OCI-LY7 (cell line): ENCODE results near the gene SLC30A1. TPM values are rescaled to one million over a fixed set of nuclear protein-coding genes. Genes with fewer than 3 reads are reported as not detected.

Source experiments
- BruUV-seq: library from RNA; stranded (reverse); fragments of 400-500 nt; replicated peaks from 2 replicates; lab custom pipeline; 2021; lab: Mats Ljungman, UMichigan
- CTCF ChIA-PET: fragments of 300-600 bp; sonication (Branson Sonifier 250); formaldehyde crosslinking; loops from one replicate; lab custom pipeline; 2022; ENCODE audit warnings: antibody characterized with exemption; ENCODE audit not compliant: unreplicated experiment; lab: Charles Lee
- POLR2A ChIA-PET: fragments of 300-600 bp; sonication (Branson Sonifier 250); formaldehyde crosslinking; loops from one replicate; lab custom pipeline; 2022; ENCODE audit warnings: antibody characterized with exemption; lab: Charles Lee
- DNase-seq: peaks from one replicate; pipeline ENCODE4 v3.0.0-alpha.2; 2015; ENCODE audit warnings: low spot score
- H2AFZ ChIP-seq: fragments of 200-600 bp; sonication (generic), shearing (Covaris generic); 2 replicates; pipeline ENCODE4 v1.6.1; 2014; ENCODE audit warnings: mild to moderate bottlenecking, antibody characterized with exemption, low read length, moderate library complexity
- H3K27ac ChIP-seq: fragments of 200-600 bp; sonication (generic); 2 replicates; pipeline ENCODE4 v1.5.1; 2014; ENCODE audit warnings: mixed run types, low read depth, mild to moderate bottlenecking, moderate library complexity, low read length, inconsistent platforms; ENCODE audit not compliant: poor library complexity, severe bottlenecking
- H3K36me3 ChIP-seq: fragments of 200-600 bp; sonication (generic); 2 replicates; pipeline ENCODE4 v1.6.1; 2014; ENCODE audit warnings: mild to moderate bottlenecking, antibody characterized with exemption, low read length, moderate library complexity, mixed read lengths; ENCODE audit not compliant: insufficient read depth
- H3K4me1 ChIP-seq: fragments of 200-600 bp; sonication (generic); 2 replicates; pipeline ENCODE4 v1.5.1; 2014; ENCODE audit warnings: mild to moderate bottlenecking, low read length; ENCODE audit not compliant: insufficient read depth, poor library complexity, severe bottlenecking
- H3K4me2 ChIP-seq: fragments of 200-600 bp; sonication (generic); 2 replicates; pipeline ENCODE4 v1.6.1; 2014; ENCODE audit warnings: mild to moderate bottlenecking, low read length
- H3K4me3 ChIP-seq: fragments of 200-600 bp; sonication (generic); 2 replicates; pipeline ENCODE4 v1.5.1; 2014; ENCODE audit warnings: mild to moderate bottlenecking, low read depth, low read length; ENCODE audit not compliant: poor library complexity, severe bottlenecking
- H3K79me2 ChIP-seq: fragments of 200-600 bp; sonication (generic); 2 replicates; pipeline ENCODE4 v1.6.1; 2016; ENCODE audit warnings: low read depth, mild to moderate bottlenecking, low read length, moderate library complexity, mixed read lengths; ENCODE audit not compliant: insufficient read depth
- H3K9me2 ChIP-seq: fragments of 200-600 bp; sonication (generic); 2 replicates; pipeline ENCODE4 v1.6.1; 2016; ENCODE audit warnings: mild to moderate bottlenecking, low read length, mixed read lengths; ENCODE audit not compliant: insufficient read depth
- H3K9me3 ChIP-seq: fragments of 200-600 bp; sonication (generic); 2 replicates; pipeline ENCODE4 v1.6.1; 2014; ENCODE audit warnings: mild to moderate bottlenecking, mixed run types, low read length, mixed read lengths
- H4K20me1 ChIP-seq: fragments of 200-600 bp; sonication (generic); 2 replicates; pipeline ENCODE4 v1.6.1; 2014; ENCODE audit warnings: mild to moderate bottlenecking, antibody characterized with exemption, low read length, moderate library complexity, mixed read lengths; ENCODE audit not compliant: insufficient read depth
- EZH2phosphoT487 ChIP-seq: fragments of 200-600 bp; sonication (generic); IDR thresholded peaks from 2 replicates; pipeline ENCODE4 v1.6.1; 2018; ENCODE audit warnings: low read depth, borderline replicate concordance, mild to moderate bottlenecking, mixed run types, antibody characterized with exemption, low read length, moderate library complexity, mixed read lengths
- intact Hi-C: fragments of 100-400 bp; cut with micrococcal nuclease; formaldehyde crosslinking; loops from one replicate; pipeline ENCODE4 v1.10.0; 2022; ENCODE audit not compliant: unreplicated experiment
- total RNA-seq, 2 experiments: library from RNA; depleted of rRNA in 1 of 2; stranded (reverse); fragments of >200 nt in 1 of 2; shearing (Covaris generic) in 1 of 2; gene quantifications; 2 replicates each; pipeline ENCODE4 v1.2.3, GENCODE V29; 2014 to 2022
- TF ChIP-seq, protein P1 (sequence below): fragments of 200-600 bp; sonication (generic); conservative IDR thresholded peaks from 2 replicates; pipeline ENCODE4 v1.5.1; 2014; ENCODE audit warnings: mild to moderate bottlenecking, antibody characterized with exemption, low read length, moderate library complexity, mixed read lengths

SLC30A1 gene
- total RNA-seq, 2 experiments from 2014 or later, result 6.1 to 7.9 TPM

DNA sequence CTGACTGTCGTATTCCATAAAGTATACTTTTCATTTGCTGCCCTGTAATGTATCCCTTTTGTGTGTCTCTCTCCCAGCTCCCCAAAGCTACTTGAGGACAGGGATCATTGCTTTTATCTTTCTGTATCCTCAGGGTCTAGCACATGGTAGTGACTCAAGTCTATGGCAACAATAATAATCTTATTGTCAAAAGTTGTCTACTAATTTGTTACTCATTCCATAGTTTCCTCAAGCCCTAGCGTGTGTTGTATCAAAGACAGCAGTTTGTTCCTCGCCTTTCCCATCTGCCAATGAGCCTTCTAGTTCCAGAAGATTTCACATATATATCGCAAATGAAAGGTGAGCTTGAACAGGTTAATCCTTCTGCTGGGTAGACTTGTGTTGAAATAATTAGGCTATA is 9.8 kb upstream of the SLC30A1 start:
- DNase-seq, result no peak
- H3K4me3 ChIP-seq, result no peak overlapping the region
- TF ChIP-seq EZH2phosphoT487, result no peak
- TF ChIP-seq, protein P1, sequence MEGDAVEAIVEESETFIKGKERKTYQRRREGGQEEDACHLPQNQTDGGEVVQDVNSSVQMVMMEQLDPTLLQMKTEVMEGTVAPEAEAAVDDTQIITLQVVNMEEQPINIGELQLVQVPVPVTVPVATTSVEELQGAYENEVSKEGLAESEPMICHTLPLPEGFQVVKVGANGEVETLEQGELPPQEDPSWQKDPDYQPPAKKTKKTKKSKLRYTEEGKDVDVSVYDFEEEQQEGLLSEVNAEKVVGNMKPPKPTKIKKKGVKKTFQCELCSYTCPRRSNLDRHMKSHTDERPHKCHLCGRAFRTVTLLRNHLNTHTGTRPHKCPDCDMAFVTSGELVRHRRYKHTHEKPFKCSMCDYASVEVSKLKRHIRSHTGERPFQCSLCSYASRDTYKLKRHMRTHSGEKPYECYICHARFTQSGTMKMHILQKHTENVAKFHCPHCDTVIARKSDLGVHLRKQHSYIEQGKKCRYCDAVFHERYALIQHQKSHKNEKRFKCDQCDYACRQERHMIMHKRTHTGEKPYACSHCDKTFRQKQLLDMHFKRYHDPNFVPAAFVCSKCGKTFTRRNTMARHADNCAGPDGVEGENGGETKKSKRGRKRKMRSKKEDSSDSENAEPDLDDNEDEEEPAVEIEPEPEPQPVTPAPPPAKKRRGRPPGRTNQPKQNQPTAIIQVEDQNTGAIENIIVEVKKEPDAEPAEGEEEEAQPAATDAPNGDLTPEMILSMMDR, result no peak
- H3K79me2 ChIP-seq, result no peaks in the 10 kb centered on the region
- H3K4me1 ChIP-seq, result no peaks in the 10 kb centered on the region
- BruUV-seq, result no TSS peak
- no peak overlapping the region for H2AFZ ChIP-seq
- no peaks in the 10 kb centered on the region for H3K36me3 ChIP-seq
- no peaks in the 10 kb centered on the region for H4K20me1 ChIP-seq
- H3K9me2 ChIP-seq, result no peaks in the 10 kb centered on the region
- no peak overlapping the region for H3K4me2 ChIP-seq
- no peaks in the 10 kb centered on the region for H3K9me3 ChIP-seq
- ChIA-PET CTCF (no interaction called here), POLR2A (interaction anchor here (1.4 to 2.0 kb wide), 2 partner anchors 10 to 14 kb away, joined by 4 to 6 read pairs; partner anchors contain the start of gene SLC30A1)
- intact Hi-C loops, result no loop called here
- H3K27ac ChIP-seq, result no peak overlapping the region

DNA sequence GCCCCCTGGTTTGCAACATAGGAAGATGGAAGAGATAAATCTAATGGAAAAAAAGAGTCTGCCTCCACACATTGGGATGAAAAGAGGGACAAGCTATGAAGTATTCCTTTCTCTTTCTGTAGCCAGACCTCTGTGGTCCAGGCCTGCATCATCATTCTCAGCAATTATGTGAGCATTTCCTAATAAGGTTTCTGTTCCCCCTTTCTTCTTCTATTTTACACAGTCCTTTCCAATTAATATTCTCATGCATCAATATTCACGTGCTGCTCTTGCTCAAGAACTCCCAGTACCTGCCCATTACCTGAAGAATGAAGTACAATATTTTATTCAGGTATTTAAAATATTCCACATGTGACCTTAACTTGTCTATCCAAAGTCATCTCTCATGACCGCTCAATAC is 8.2 kb upstream of the SLC30A1 start:
- intact Hi-C loops, result no loop called here
- CTCF ChIA-PET, result no interaction called here

DNA sequence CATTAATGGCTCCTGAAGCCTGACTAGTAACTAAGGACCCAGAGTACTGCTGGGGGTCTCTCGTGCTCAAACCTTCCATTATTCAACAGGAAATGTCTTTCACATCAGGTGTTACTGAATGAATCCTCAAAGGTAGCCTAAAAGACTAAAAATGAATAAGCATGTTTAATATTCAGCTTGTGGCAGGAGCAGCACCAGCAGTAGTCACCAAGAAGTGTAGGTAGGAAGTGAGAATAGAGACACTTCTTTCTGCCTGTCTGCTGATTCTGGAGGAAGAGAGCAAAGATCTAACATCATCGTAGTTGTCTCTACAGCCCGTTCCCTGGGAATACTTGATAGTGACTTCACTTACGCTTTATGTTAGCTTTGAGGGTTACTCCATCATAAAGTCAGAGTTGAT is 7.6 kb upstream of the SLC30A1 start:
- ChIA-PET POLR2A (no interaction called here), CTCF (no interaction called here)
- H3K9me3 ChIP-seq, result no peaks in the 10 kb centered on the region
- no peaks in the 10 kb centered on the region for H3K79me2 ChIP-seq
- H3K27ac ChIP-seq, result no peak overlapping the region
- no peaks in the 10 kb centered on the region for H3K9me2 ChIP-seq
- H3K4me1 ChIP-seq, result peaks cover 13% of the 10 kb centered on the region
- H3K36me3 ChIP-seq, result no peaks in the 10 kb centered on the region
- no peak for DNase-seq
- TF ChIP-seq, protein P1, result no peak
- no peak for TF ChIP-seq EZH2phosphoT487
- intact Hi-C loops, result no loop called here
- H3K4me2 ChIP-seq, result no peak overlapping the region
- H2AFZ ChIP-seq, result no peak overlapping the region
- H3K4me3 ChIP-seq, result no peak overlapping the region
- BruUV-seq, result no TSS peak
- no peaks in the 10 kb centered on the region for H4K20me1 ChIP-seq

More for the DNA sequence above, 8.2 kb upstream of the SLC30A1 start:
- H3K27ac ChIP-seq, result no peak overlapping the region
- no peaks in the 10 kb centered on the region for H4K20me1 ChIP-seq
- TF ChIP-seq, protein P1, result no peak
- TF ChIP-seq EZH2phosphoT487, result no peak
- no peak overlapping the region for H2AFZ ChIP-seq
- H3K4me2 ChIP-seq, result no peak overlapping the region
- H3K79me2 ChIP-seq, result no peaks in the 10 kb centered on the region
- no TSS peak for BruUV-seq
- H3K36me3 ChIP-seq, result no peaks in the 10 kb centered on the region
- POLR2A ChIA-PET, result interaction anchor here (0.6 kb wide), 1 partner anchor 837 kb away, joined by 3 read pairs; no protein-coding TSS in a partner anchor
- H3K9me3 ChIP-seq, result no peaks in the 10 kb centered on the region
- H3K9me2 ChIP-seq, result no peaks in the 10 kb centered on the region
- DNase-seq, result no peak
- H3K4me1 ChIP-seq, result peaks cover 7% of the 10 kb centered on the region
- H3K4me3 ChIP-seq, result no peak overlapping the region
